A673 (cell line): Measurements from ENCODE around the gene GRAPL.
"Not testable (repeated sequence)": the region's sequence is repeated elsewhere in the genome, so short reads cannot be mapped to it uniquely, and the experiment has no call there.

ENCODE experiments used
- EZH2 ChIP-seq: fragments of 200-600 bp; sonication (generic); IDR thresholded peaks from 2 replicates; pipeline ENCODE4 v1.6.1; 2017; ENCODE audit warnings: borderline replicate concordance, low read depth, mild to moderate bottlenecking, mixed read lengths, antibody characterized with exemption, low read length; ENCODE audit not compliant: poor library complexity, severe bottlenecking
- TF ChIP-seq, protein P1 (sequence below): fragments of 300-800, 200-600 bp; sonication (generic); conservative IDR thresholded peaks from 2 replicates; pipeline ENCODE4 v1.5.1; 2017; ENCODE audit warnings: low read depth, mild to moderate bottlenecking, antibody characterized with exemption, low read length, moderate library complexity, mixed read lengths

DNA sequence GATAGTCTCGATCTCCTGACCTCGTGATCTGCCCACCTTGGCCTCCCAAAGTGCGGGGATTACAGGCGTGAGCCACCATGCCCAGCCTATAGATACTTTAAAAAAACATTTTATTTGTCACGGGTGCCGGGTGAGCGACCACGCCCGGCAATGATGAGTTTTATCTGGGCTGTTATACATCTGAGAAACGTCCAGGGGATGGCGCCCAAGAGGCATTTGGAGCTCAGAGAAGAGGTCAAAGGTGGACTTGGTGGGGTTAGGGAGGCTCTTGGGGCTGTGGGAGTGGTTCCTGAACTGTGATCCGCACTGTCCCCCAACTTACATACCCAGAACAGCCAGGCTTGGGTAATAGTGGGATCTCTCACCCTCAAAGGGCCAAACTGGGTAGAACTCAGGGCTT, 8.7 kb upstream of the GRAPL start:
- TF ChIP-seq, protein P1, sequence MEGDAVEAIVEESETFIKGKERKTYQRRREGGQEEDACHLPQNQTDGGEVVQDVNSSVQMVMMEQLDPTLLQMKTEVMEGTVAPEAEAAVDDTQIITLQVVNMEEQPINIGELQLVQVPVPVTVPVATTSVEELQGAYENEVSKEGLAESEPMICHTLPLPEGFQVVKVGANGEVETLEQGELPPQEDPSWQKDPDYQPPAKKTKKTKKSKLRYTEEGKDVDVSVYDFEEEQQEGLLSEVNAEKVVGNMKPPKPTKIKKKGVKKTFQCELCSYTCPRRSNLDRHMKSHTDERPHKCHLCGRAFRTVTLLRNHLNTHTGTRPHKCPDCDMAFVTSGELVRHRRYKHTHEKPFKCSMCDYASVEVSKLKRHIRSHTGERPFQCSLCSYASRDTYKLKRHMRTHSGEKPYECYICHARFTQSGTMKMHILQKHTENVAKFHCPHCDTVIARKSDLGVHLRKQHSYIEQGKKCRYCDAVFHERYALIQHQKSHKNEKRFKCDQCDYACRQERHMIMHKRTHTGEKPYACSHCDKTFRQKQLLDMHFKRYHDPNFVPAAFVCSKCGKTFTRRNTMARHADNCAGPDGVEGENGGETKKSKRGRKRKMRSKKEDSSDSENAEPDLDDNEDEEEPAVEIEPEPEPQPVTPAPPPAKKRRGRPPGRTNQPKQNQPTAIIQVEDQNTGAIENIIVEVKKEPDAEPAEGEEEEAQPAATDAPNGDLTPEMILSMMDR, result not testable (repeated sequence)
- TF ChIP-seq EZH2, result not testable (repeated sequence)
